Measurements from ENCODE around the gene NCOA6. TPM values are rescaled to one million over a fixed set of nuclear protein-coding genes. Genes with fewer than 3 reads are reported as not detected.

NCOA6 gene
- total and polyA plus RNA-seq, 2 of the 4 experiments (the other 2 are of a cell fraction): 3.6 to 13.1 TPM

DNA sequence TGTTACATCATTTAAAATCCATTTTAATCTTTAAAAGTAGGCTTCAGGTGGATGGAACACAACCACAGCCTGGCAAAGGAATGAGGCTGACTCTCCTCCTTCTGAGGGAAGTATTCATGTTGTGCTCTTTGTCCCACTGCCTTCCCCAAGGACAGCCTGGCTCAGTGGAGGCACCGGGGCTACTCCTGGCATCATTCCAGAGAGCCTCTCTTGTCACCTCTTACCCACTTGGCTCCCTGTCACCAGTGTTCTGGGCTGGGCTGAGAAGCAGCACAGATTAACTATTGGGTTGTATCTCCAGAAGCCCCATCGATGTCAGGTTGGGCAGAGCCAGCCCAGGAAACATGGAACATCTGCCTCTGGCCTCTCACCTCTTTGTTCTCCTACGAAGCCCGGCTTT is 132.0 kb downstream of the NCOA6 start:
- Histone ChIP-seq H3K9ac (ENCODE audit: low read depth, low read length) (no peak overlapping the region), H3K36me3 (ENCODE audit: control insufficient read depth, insufficient read depth, low read length) (no peaks in the 10 kb centered on the region), H4K5ac (ENCODE audit: low read depth, low read length) (no peak overlapping the region), H3K18ac (ENCODE audit: low read depth, low read length) (no peak overlapping the region), H3K4me3 (ENCODE audit: insufficient read depth, low read depth, low read length) (no peak overlapping the region), H3K23ac (ENCODE audit: low read depth, low read length) (no peak overlapping the region), H3K9me1 (ENCODE audit: insufficient read depth, low read length) (no peaks in the 10 kb centered on the region), H2BK5ac (ENCODE audit: low read depth, low read length, poor library complexity, severe bottlenecking) (no peak overlapping the region), H3K27ac (ENCODE audit: insufficient read depth, low read length) (no peak overlapping the region), H4K8ac (ENCODE audit: low read depth in 2 of 2, low read length in 2 of 2) (no peak overlapping the region), H2AFZ (replicated peaks; ENCODE audit: low read length, poor library complexity) (peak overlapping the region; percentile 61), H3K4me1 (ENCODE audit: control insufficient read depth, insufficient read depth, low read length) (no peaks in the 10 kb centered on the region), H4K91ac (ENCODE audit: insufficient read depth, low read depth, low read length) (no peak overlapping the region), H2AK9ac (replicated peaks; ENCODE audit: low read depth, low read length, poor library complexity) (no peak overlapping the region), H3K9me3 (ENCODE audit: control insufficient read depth, insufficient read depth, low read length) (no peaks in the 10 kb centered on the region), H4K20me1 (ENCODE audit: insufficient read depth, low read length) (no peaks in the 10 kb centered on the region), H3K14ac (replicated peaks; ENCODE audit: low read depth, low read length) (no peak overlapping the region), H2BK120ac (ENCODE audit: low read depth, low read length) (no peak overlapping the region), H3K4ac (ENCODE audit: low read depth, low read length) (no peak overlapping the region), H3K56ac (ENCODE audit: extremely low read depth, insufficient read depth, low read length) (no peak overlapping the region), H2BK15ac (ENCODE audit: low read depth, low read length) (no peak overlapping the region), H2BK20ac (ENCODE audit: low read depth, low read length) (no peak overlapping the region), H3K4me2 (ENCODE audit: low read depth, low read length) (no peak overlapping the region), H2AK5ac (ENCODE audit: low read depth, low read length) (no peak overlapping the region), H3K79me1 (ENCODE audit: low read depth in 1 of 2, low read length in 2 of 2) (no peaks in the 10 kb centered on the region), H3K27me3 (ENCODE audit: control insufficient read depth, insufficient read depth, low read length) (peaks cover 5% of the 10 kb centered on the region; the same call in 1 of the 2 replicates)
- no peak for ATAC-seq (ENCODE audit: low read depth)
- WGBS, 2 experiments (ENCODE audit: extremely low coverage in 2 of 2, insufficient read length in 1 of 2): 44% methylated on average over 3 of the region's 4 CpGs; no CpG with 5 or more reads in 1 of the 2 experiments
- in situ Hi-C loops (cut with MboI; ENCODE audit: low sequenced_read_pairs) (no loop called here), intact Hi-C loops (cut with micrococcal nuclease) (no loop called here), dilution Hi-C loops (cut with HindIII; ENCODE audit: low sequenced_read_pairs, unreplicated experiment) (no loop called here)
- TF ChIP-seq CTCF (conservative IDR thresholded peaks at IDR 0.05; ENCODE audit: low read depth, low read length) (no peak), FOS (IDR thresholded peaks at IDR 0.05; ENCODE audit: low read depth, low read length) (no peak), RFX5 (IDR thresholded peaks at IDR 0.05; ENCODE audit: low read depth, low read length) (no peak), MAZ (IDR thresholded peaks at IDR 0.05; ENCODE audit: borderline replicate concordance, low read depth, low read length) (no peak), SMC3 (IDR thresholded peaks at IDR 0.05; ENCODE audit: low read depth, low read length) (no peak), NFE2L2 (IDR thresholded peaks at IDR 0.05; ENCODE audit: low read depth, low read length) (no peak), BHLHE40 (IDR thresholded peaks at IDR 0.05; ENCODE audit: low read depth, low read length) (no peak), RCOR1 (IDR thresholded peaks at IDR 0.05; ENCODE audit: insufficient replicate concordance, low read length) (no peak), MXI1 (IDR thresholded peaks at IDR 0.05; ENCODE audit: borderline replicate concordance, low read depth, low read length) (no peak), MAFK (IDR thresholded peaks at IDR 0.05; ENCODE audit: low read depth, low read length) (no peak), CEBPB (IDR thresholded peaks at IDR 0.05; ENCODE audit: low read depth, low read length) (no peak), POLR2A (IDR thresholded peaks at IDR 0.05; ENCODE audit: low read depth, low read length) (no peak), CHD1 (IDR thresholded peaks at IDR 0.05; ENCODE audit: low read depth, low read length) (no peak)
- TF ChIP-seq, protein P1, sequence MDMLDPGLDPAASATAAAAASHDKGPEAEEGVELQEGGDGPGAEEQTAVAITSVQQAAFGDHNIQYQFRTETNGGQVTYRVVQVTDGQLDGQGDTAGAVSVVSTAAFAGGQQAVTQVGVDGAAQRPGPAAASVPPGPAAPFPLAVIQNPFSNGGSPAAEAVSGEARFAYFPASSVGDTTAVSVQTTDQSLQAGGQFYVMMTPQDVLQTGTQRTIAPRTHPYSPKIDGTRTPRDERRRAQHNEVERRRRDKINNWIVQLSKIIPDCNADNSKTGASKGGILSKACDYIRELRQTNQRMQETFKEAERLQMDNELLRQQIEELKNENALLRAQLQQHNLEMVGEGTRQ (IDR thresholded peaks at IDR 0.05; ENCODE audit: low read depth, low read length): no peak
- CTCF ChIA-PET: no interaction called here
- no TSS peak for BruUV-seq (replicated peaks)
- POLR2A ChIA-PET (ENCODE audit: unreplicated experiment): no interaction called here
- DNase-seq: no peak
